Right forelimb (tissue), 1 donor: ENCODE results near the gene L3MBTL2.

Experiments
- DNase-seq: peaks from one replicate; pipeline ENCODE4 v3.0.0-alpha.2; 2018

L3MBTL2 gene

GRCh38 chr22:41215926-41216325 is 10.8 kb downstream of the L3MBTL2 start:
- DNase-seq, result no peak

- no peak for DNase-seq
Observed at GRCh38 chr22:41216984-41217383, 11.9 kb downstream of the L3MBTL2 start.

- no peak for DNase-seq
Observed at GRCh38 chr22:41217553-41218157, 12.5 kb downstream of the L3MBTL2 start.

DNA sequence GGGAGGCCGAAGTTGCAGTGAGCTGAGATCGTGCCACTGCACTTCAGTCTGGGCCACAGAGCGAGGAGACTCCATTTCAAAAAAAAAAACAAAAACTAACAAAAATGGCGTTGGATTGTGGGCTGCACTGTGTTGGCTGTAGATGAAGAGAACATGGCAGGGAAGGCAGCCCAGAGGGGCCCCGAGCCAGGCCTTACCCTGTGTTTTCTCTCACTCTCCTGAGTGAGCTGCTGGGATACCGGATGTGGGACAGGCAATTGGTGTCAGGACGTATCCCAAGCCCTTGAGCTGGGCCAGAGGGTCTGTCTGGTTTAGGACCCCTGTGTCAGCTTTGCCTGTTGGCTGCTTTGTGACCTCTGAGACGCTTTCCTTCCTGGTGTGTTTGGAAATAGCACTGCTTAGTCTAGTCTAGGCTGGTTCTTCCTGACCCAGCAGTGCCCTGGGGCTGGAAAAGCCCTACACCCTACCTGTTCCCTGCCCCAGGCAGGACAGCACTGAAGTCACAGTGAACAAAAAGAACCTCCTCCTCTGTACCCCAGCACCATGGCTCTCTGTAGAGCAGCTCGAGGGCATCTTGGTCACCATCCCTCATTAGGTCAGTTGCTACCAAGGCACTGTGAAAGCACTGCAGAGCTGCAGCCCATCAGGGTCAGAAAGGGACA is 17.9 kb downstream of the L3MBTL2 start:
- no peak for DNase-seq

DNA sequence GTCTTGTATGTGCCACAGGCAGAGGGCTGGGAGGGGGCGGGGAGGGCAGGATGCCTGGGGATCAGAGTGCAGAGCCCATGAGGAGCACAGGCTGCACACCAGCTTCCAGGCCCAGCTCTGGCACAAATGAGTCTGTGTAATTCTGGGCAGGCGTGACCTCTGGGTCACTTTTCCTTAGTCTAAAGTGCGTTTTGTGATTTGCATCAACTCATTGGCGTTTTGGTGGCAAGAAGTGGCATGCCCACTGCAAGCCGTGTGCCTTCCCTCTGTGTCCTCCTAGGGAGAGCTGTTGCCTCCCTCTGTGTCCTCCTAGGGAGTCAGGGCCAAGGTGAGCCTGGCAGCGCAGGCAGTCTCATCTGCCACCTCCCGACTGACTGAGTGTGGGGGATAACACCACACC is 18.4 kb downstream of the L3MBTL2 start:
- DNase-seq, result no peak

GRCh38 chr22:41226723-41227655 is 21.9 kb downstream of the L3MBTL2 start:
- no peak for DNase-seq

DNA sequence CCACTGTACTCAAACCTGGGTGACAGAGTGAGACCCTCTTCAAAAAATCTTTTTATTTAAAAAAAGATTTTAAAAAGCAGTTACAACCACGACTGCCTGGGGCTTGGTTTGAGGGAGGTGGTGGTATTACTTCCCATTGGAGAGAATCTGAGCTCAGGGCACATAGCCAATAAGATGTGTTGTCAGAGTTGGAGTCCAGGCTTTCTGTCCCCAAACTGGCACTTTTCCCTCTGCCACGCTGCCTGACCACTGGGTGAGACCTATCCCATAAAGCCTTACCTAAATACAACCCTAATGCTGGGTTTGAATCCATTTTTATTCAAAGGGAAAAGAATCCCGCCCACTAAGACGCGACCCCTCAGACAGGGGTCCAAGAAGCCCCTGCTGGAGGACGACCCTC is 24.1 kb downstream of the L3MBTL2 start:
- no peak for DNase-seq

GRCh38 chr22:41229730-41230400 is 24.8 kb downstream of the L3MBTL2 start:
- DNase-seq, result no peak

DNA sequence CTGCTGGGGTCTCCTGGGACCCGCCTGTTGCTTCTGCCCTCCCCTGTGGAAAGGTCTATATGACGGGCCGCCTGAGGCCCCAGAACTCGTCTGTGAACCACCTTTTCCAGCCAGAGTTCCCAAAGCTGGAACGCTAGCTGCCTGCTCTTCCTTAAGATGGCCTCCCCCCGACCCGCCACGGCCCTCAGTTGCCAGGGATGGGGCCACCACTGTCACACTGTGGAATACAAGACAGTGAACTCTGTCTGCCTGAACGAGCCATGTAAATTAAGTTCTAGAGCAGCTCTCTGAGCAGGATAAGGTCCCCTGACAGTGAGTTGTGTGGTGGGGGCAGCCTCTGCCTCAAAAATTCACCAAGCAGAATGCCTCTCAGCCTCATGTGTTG is 25.3 kb downstream of the L3MBTL2 start:
- no peak for DNase-seq

DNA sequence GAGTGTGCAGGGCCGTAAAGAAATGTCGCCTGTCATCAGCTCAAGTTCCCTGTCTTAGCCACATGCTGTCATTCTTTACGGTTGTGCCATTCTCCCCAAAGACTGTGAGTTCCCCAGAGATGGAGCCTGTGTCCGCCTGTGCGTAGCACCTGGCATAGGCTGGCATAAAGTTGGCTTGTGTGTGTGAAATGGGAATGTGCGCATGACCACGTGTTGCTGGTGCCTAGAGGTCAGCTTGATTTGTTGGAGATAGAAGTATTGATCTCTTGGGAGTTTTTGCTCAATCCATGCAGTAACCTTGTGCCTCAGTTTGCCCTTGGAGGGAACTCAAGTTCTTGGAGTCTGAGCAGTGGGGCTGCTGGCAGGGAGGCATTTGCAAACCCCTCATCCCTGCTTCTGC is 26.3 kb downstream of the L3MBTL2 start:
- DNase-seq, result no peak

- no peak for DNase-seq
Observed at GRCh38 chr22:41234815-41235695, 29.9 kb downstream of the L3MBTL2 start.

GRCh38 chr22:41237036-41237706 is 32.1 kb downstream of the L3MBTL2 start:
- no peak for DNase-seq

DNA sequence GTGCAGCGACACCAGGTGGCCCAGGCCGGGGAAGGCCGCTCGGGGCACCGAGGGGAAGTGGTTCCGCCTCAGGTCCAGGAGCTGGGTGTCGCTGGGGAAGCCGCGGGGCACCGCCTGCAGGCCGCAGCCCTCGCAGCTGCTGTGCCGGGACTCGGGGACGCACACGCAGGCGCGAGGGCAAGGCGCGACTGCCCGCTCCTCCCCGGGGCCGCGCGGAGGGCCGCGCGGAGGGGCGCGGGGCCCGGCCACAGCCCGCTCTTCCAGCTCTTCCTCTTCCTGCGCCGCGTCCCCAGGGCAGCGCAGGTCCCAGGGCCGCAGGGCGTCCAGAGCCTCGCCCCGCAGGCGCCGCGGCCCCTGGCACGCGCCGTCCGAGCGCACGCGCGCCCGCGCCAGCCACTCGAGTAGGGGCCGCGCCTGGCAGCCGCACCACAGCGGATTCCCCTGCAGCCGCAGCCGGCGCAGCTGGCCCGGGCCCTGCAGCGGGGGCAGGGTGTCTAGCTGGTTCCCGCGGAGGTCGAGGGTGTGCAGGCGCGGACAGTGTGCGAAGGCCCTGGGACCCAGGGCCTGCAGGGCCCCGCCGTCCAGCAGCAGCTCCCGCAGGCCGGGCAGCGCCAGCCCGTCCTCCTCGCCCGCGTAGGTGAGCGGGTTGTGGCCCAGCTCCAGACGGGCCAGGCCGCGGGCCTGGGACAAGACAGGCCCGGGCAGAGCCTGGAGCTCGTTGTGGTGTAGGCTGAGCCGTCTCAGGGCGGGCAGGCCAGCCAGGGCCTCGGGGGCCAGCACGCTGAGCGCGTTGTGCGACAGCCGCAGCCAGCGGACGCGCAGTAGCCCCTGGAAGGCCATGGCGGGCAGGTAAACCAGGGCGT is 32.8 kb downstream of the L3MBTL2 start:
- DNase-seq, result peak; percentile 69

GRCh38 chr22:41238570-41239442 is 33.7 kb downstream of the L3MBTL2 start:
- no peak for DNase-seq

DNA sequence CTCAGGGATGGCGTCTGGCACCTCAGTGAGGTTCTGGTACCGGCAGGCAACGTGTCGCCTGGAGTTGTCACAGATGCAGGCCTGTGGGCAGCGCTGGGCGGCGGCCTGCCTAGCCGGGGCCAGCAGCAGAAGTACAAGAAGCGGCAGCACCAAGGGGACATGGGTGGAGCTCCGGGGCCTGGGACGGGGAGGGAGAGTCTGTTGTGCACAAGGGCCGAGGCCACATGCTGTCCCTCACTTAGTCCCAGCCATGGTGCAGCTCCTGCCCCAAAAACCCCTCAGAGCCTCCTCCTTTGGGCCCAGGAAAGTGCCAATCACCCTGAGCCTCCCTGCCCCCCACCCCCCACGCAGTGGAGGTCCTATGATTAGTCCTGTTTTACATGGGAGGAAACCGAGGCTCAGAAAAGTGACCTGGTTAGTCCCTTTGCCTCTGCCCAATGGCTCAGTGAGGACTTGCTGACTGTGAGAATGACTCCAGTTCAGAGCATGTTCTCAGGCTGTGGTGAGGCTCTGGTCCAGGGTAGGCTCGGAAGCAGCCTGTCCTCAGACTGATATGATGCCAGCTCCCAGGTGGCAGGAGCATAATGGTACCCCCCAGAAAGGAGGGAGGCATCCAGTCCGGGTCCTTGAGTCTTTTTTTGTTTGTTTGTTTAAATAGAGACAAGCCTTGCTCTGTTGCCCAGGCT is 34.5 kb downstream of the L3MBTL2 start:
- no peak for DNase-seq

GRCh38 chr22:41240377-41241132 is 35.4 kb downstream of the L3MBTL2 start, which contains the start of gene CHADL:
CHADL (minus strand) TSS chr22:41240931; CDS start chr22:41240881, 50 bp downstream.
- DNase-seq, result peak; percentile 77

GRCh38 chr22:41241133-41241676 is 36.1 kb downstream of the L3MBTL2 start:
- no peak for DNase-seq
